ENCODE data around the gene MRPL58. TPM values are rescaled to one million over a fixed set of nuclear protein-coding genes. Genes with fewer than 3 reads are reported as not detected.

Gene MRPL58
- total RNA-seq, 4 donors from 2014 or later: 1.00 to 41.3 (median 37.4) TPM; not detected in 1

DNA sequence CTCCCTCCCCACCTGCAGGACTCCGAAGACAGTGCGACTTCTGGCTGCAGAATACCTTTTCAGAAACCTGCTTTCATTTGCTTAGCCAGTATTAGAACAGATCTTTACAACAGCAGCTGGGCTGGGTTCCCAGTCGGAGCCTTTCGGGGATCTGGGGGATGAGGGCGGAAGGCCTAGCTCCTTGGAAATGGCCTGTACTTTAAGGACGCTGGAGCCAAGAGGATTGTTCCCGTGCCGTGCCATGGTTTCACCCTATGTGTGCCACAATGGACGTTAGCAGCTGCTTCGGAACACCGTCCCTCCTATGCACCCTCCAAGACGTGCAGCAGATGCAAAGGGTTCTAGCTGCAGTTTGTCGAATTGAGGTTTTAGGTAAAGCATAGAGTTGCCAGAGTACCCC is 50.7 kb downstream of the MRPL58 start:
- Histone ChIP-seq H3K27ac (no peak overlapping the region), H3K36me3 (peaks cover 0 to 26% (median 10%) of the 10 kb centered on the region in 4 donors), H3K27me3 (no peaks in the 10 kb centered on the region), H3K9me3 (no peaks in the 10 kb centered on the region), H3K4me3 (no peak overlapping the region), H3K4me1 (peaks cover 0 to 8% (median 2%) of the 10 kb centered on the region in 4 donors)
- TF ChIP-seq POLR2AphosphoS5 (IDR thresholded peaks at IDR 0.05) (no peak), EP300 (IDR thresholded peaks at IDR 0.05; ENCODE audit: low read depth) (no peak), POLR2A (IDR thresholded peaks at IDR 0.05) (no peak)
- TF ChIP-seq, protein P1, sequence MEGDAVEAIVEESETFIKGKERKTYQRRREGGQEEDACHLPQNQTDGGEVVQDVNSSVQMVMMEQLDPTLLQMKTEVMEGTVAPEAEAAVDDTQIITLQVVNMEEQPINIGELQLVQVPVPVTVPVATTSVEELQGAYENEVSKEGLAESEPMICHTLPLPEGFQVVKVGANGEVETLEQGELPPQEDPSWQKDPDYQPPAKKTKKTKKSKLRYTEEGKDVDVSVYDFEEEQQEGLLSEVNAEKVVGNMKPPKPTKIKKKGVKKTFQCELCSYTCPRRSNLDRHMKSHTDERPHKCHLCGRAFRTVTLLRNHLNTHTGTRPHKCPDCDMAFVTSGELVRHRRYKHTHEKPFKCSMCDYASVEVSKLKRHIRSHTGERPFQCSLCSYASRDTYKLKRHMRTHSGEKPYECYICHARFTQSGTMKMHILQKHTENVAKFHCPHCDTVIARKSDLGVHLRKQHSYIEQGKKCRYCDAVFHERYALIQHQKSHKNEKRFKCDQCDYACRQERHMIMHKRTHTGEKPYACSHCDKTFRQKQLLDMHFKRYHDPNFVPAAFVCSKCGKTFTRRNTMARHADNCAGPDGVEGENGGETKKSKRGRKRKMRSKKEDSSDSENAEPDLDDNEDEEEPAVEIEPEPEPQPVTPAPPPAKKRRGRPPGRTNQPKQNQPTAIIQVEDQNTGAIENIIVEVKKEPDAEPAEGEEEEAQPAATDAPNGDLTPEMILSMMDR (IDR thresholded peaks at IDR 0.05): no peak
- in situ Hi-C loops (cut with MboI; ENCODE audit: low pct_ligation_motif_present in 1 of 4, low pct_unique_long_range_greater_than_20kb in 1 of 4, low sequenced_read_pairs in 3 of 4) (no loop called here), intact Hi-C loops (cut with DNase I; ENCODE audit: low total_unique reads) (no loop called here)
- no peak for DNase-seq
- 92% methylated on average over 13 of the region's 13 CpGs; no CpG with 5 or more reads in 1 of the 2 donors for WGBS, 2 donors (ENCODE audit: low coverage in 1 of 2)

DNA sequence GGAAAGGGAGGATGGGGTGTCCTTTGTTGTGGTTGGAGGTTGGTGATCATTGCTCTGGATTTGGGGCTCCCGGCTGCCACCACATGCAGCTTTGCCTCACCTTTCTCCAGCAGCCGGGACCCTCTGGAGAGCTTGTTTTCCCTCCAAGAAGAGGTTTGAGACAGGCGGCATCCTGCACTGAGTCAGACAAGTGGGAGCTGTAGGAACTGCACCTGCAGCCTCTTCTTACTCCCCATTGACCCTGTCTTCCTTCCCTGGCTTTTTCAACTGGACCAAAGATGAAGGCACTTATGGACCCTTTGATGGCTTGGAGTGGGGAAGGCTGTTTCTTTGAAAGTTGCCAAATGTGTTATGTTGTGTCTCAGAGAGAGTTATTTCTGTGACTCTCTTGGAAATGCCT is 51.2 kb downstream of the MRPL58 start:
- in situ Hi-C loops (cut with MboI; ENCODE audit: low pct_ligation_motif_present in 1 of 4, low pct_unique_long_range_greater_than_20kb in 1 of 4, low sequenced_read_pairs in 3 of 4) (no loop called here), intact Hi-C loops (cut with DNase I; ENCODE audit: low total_unique reads) (no loop called here)
- DNase-seq: no peak
- H3K27ac ChIP-seq: no peak overlapping the region
- 89% methylated on average over 1 of the region's 3 CpGs; no CpG with 5 or more reads in 1 of the 2 donors for WGBS, 2 donors (ENCODE audit: low coverage in 1 of 2)
- H3K9me3 ChIP-seq: no peaks in the 10 kb centered on the region
- H3K27me3 ChIP-seq: no peaks in the 10 kb centered on the region
- TF ChIP-seq EP300 (IDR thresholded peaks at IDR 0.05; ENCODE audit: low read depth) (no peak), POLR2A (IDR thresholded peaks at IDR 0.05) (no peak), POLR2AphosphoS5 (IDR thresholded peaks at IDR 0.05) (no peak)
- TF ChIP-seq, protein P1 (IDR thresholded peaks at IDR 0.05): no peak
- H3K4me1 ChIP-seq: peaks cover 0 to 8% (median 2%) of the 10 kb centered on the region in 4 donors
- no peak overlapping the region for H3K4me3 ChIP-seq
- H3K36me3 ChIP-seq: peaks cover 0 to 26% (median 10%) of the 10 kb centered on the region in 4 donors

- WGBS, 2 donors (ENCODE audit: low coverage in 1 of 2): 96 to 97% methylated on average over 6 to 11 of the region's 11 CpGs
- no peak overlapping the region for H3K27ac ChIP-seq
- no peaks in the 10 kb centered on the region for H3K9me3 ChIP-seq
- no peak for TF ChIP-seq POLR2AphosphoS5 (IDR thresholded peaks at IDR 0.05)
- no peak for TF ChIP-seq POLR2A (IDR thresholded peaks at IDR 0.05)
- TF ChIP-seq, protein P1 (IDR thresholded peaks at IDR 0.05): no peak
- TF ChIP-seq EP300 (IDR thresholded peaks at IDR 0.05; ENCODE audit: low read depth): no peak
- intact Hi-C loops (cut with DNase I; ENCODE audit: low total_unique reads): no loop called here
- no peaks in the 10 kb centered on the region for H3K27me3 ChIP-seq
- no peak for DNase-seq
- peaks cover 0 to 26% (median 10%) of the 10 kb centered on the region in 4 donors for H3K36me3 ChIP-seq
- H3K4me1 ChIP-seq: peaks cover 0 to 8% (median 2%) of the 10 kb centered on the region in 4 donors
- H3K4me3 ChIP-seq: no peak overlapping the region
- in situ Hi-C loops (cut with MboI; ENCODE audit: low pct_ligation_motif_present in 1 of 4, low pct_unique_long_range_greater_than_20kb in 1 of 4, low sequenced_read_pairs in 3 of 4): no loop called here
Measured at GRCh38 chr17:75064040-75064439, 51.6 kb downstream of the MRPL58 start.

DNA sequence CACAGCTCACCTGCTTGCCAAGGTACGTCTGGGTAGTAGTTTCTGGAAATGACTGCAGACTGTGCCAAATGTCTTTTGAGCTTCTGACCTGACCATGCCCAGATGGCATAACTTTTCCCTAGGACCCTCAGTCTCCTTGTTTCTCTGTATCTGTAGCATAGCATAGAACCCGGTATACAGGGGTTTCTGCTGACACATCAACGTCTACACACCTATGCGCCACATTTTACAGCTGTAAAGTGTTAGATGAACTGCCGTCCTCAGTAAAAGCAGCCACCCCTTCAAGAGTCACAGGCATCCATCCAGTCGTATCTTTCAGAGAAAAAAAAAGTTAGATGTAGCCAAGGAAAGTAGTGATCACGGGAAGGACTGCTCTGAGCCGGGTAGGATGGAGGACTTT is 52.0 kb downstream of the MRPL58 start:
- H3K36me3 ChIP-seq: peaks cover 0 to 26% (median 10%) of the 10 kb centered on the region in 4 donors
- in situ Hi-C loops (cut with MboI; ENCODE audit: low pct_ligation_motif_present in 1 of 4, low pct_unique_long_range_greater_than_20kb in 1 of 4, low sequenced_read_pairs in 3 of 4): no loop called here

More for the DNA sequence above, 52.0 kb downstream of the MRPL58 start:
- DNase-seq: no peak
- no peak for TF ChIP-seq POLR2A (IDR thresholded peaks at IDR 0.05)
- no peak for TF ChIP-seq POLR2AphosphoS5 (IDR thresholded peaks at IDR 0.05)
- TF ChIP-seq, protein P1 (IDR thresholded peaks at IDR 0.05): no peak
- no peak for TF ChIP-seq EP300 (IDR thresholded peaks at IDR 0.05; ENCODE audit: low read depth)
- WGBS, 2 donors (ENCODE audit: low coverage in 1 of 2): 85 to 90% methylated on average over 2 to 8 of the region's 8 CpGs
- Histone ChIP-seq H3K9me3 (no peaks in the 10 kb centered on the region), H3K4me1 (peaks cover 0 to 8% (median 2%) of the 10 kb centered on the region in 4 donors), H3K4me3 (no peak overlapping the region), H3K27me3 (no peaks in the 10 kb centered on the region), H3K27ac (no peak overlapping the region)
- intact Hi-C loops (cut with DNase I; ENCODE audit: low total_unique reads): no loop called here

Data from transverse colon (tissue), 4 donors.